H1 (cell line): ENCODE data around the gene UBQLN1.

Experiments
- CTCF ChIP-seq, 3 experiments: IDR thresholded peaks; 1 replicate in 2 of 3; 2 replicates in 1 of 3; pipeline versions ENCODE4 v1.5.1 to v1.6.1; 2011; ENCODE audit warnings: low read length in 3 of 3, mild to moderate bottlenecking in 3 of 3, inconsistent platforms in 2 of 3, low read depth in 1 of 3, moderate library complexity in 1 of 3; ENCODE audit not compliant: insufficient read depth in 1 of 3; ENCODE audit errors: control extremely low read depth in 1 of 3
- EP300 ChIP-seq, 2 experiments: IDR thresholded peaks; 1 replicate in 1 of 2; 2 replicates in 1 of 2; pipeline ENCODE4 v1.6.1; 2011 to 2012; ENCODE audit warnings: low read depth in 2 of 2, low read length in 2 of 2, mild to moderate bottlenecking in 2 of 2, borderline replicate concordance in 1 of 2, inconsistent platforms in 1 of 2, moderate library complexity in 1 of 2
- EZH2 ChIP-seq: fragments of 200-600 bp; sonication (generic); IDR thresholded peaks from 2 replicates; pipeline ENCODE4 v1.7.1; 2012; ENCODE audit warnings: low read depth, mild to moderate bottlenecking, moderate library complexity, low read length, inconsistent platforms; ENCODE audit not compliant: severe bottlenecking
- PHF8 ChIP-seq: fragments of 200-600 bp; sonication (generic); conservative IDR thresholded peaks from 2 replicates; pipeline ENCODE4 v1.7.1; 2012; ENCODE audit warnings: low read depth, mild to moderate bottlenecking, inconsistent platforms, low read length, moderate library complexity
- POLR2A ChIP-seq, 2 experiments: IDR thresholded peaks; 1 replicate in 1 of 2; 2 replicates in 1 of 2; pipeline ENCODE4 v1.6.1; 2011; ENCODE audit warnings: low read depth in 2 of 2, low read length in 2 of 2, mild to moderate bottlenecking in 2 of 2; ENCODE audit errors: control extremely low read depth in 1 of 2
- POLR2AphosphoS5 ChIP-seq: IDR thresholded peaks from 2 replicates; pipeline ENCODE4 v1.6.1; 2011; ENCODE audit warnings: low read depth, low read length
- SIN3A ChIP-seq, 2 experiments: IDR thresholded peaks in 1 of 2; conservative IDR thresholded peaks in 1 of 2; 2 replicates each; pipeline ENCODE4 v1.6.1; 2011 to 2012; ENCODE audit warnings: low read length in 2 of 2, improper control_type of control experiment in 1 of 2, low read depth in 1 of 2, mild to moderate bottlenecking in 1 of 2
- SP1 ChIP-seq: IDR thresholded peaks from 2 replicates; pipeline ENCODE4 v1.6.1; 2011; ENCODE audit warnings: low read depth, low read length
- SP2 ChIP-seq: IDR thresholded peaks from 2 replicates; pipeline ENCODE4 v1.6.1; 2012; ENCODE audit warnings: mild to moderate bottlenecking, low read length, inconsistent platforms
- SP4 ChIP-seq: IDR thresholded peaks from 2 replicates; pipeline ENCODE4 v1.6.1; 2012; ENCODE audit warnings: low read length, inconsistent platforms
- SRF ChIP-seq: IDR thresholded peaks from 2 replicates; pipeline ENCODE4 v1.6.1; 2011; ENCODE audit warnings: mild to moderate bottlenecking, low read depth, low read length, moderate library complexity
- USF2 ChIP-seq: IDR thresholded peaks from 2 replicates; pipeline ENCODE4 v1.6.1; 2011; ENCODE audit warnings: low read length, improper control_type of control experiment

- no peak for TF ChIP-seq EZH2
- no peak for TF ChIP-seq USF2
- TF ChIP-seq SP2 = no peak
- TF ChIP-seq CTCF (IDR thresholded peaks at IDR 0.05; ENCODE audit: control extremely low read depth in 1 of 3, insufficient read depth in 1 of 3, low read depth in 1 of 3, low read length in 3 of 3) = no peak
- TF ChIP-seq EP300 (IDR thresholded peaks at IDR 0.05; ENCODE audit: borderline replicate concordance in 1 of 2, low read depth in 2 of 2, low read length in 2 of 2) = no peak
- TF ChIP-seq POLR2A (IDR thresholded peaks at IDR 0.05; ENCODE audit: control extremely low read depth in 1 of 2, low read depth in 2 of 2, low read length in 2 of 2) = no peak
- no peak for TF ChIP-seq SP1
- TF ChIP-seq SP4 = no peak
- no peak for TF ChIP-seq SRF
- TF ChIP-seq PHF8 = no peak
- no peak for TF ChIP-seq POLR2AphosphoS5
- no peak for TF ChIP-seq SIN3A (conservative IDR thresholded peaks at IDR 0.05 in 1 of 2, IDR thresholded peaks at IDR 0.05 in 1 of 2; ENCODE audit: low read depth in 1 of 2, low read length in 2 of 2)
Observed at GRCh38 chr9:83639266-83639665, 68.5 kb downstream of the UBQLN1 start.
